Stimulated activated naive B cell treated with anti-CD40 and anti-IgM and Interleukin-4, amounts not matched to agents 10 μg/mL and 1 μg/mL and 100 μg/mL, for 72 hours (primary cell): ENCODE measurements around the gene ZNF514.
"Not testable (repeated sequence)": the region's sequence is repeated elsewhere in the genome, so short reads cannot be mapped to it uniquely, and the experiment has no call there.

Source experiments
- ATAC-seq, 2 donors: fragments of 150-1000 bp; cut with Tn5 transposase; replicated peaks; 2 replicates each; pipeline ENCODE4 v1.10.0; 2021; ENCODE audit warnings: moderate library complexity in 1 of 2
- DNase-seq: peaks from one replicate; pipeline ENCODE4 v3.0.0; 2021
- H3K27ac Mint-ChIP-seq: one replicate; pipeline ENCODE4 v1.8.0; 2022; ENCODE audit warnings: mild to moderate bottlenecking, mixed read lengths
- H3K27me3 Mint-ChIP-seq, 2 donors: one replicate each; pipeline ENCODE4 v1.8.0; 2022; ENCODE audit warnings: mixed read lengths in 2 of 2
- H3K36me3 Mint-ChIP-seq, 2 donors: one replicate each; pipeline ENCODE4 v1.8.0; 2022; ENCODE audit warnings: mixed read lengths in 2 of 2, mild to moderate bottlenecking in 1 of 2
- H3K4me1 Mint-ChIP-seq, 2 donors: one replicate each; pipeline ENCODE4 v1.8.0; 2022; ENCODE audit warnings: mixed read lengths in 2 of 2, mild to moderate bottlenecking in 1 of 2
- H3K4me3 Mint-ChIP-seq, 2 donors: one replicate each; pipeline ENCODE4 v1.8.0; 2022; ENCODE audit warnings: mild to moderate bottlenecking in 2 of 2, mixed read lengths in 2 of 2, moderate library complexity in 1 of 2
- H3K9me3 Mint-ChIP-seq, 2 donors: one replicate each; pipeline ENCODE4 v1.8.0; 2022; ENCODE audit warnings: mixed read lengths in 2 of 2, mild to moderate bottlenecking in 1 of 2

The ZNF514 gene

DNA sequence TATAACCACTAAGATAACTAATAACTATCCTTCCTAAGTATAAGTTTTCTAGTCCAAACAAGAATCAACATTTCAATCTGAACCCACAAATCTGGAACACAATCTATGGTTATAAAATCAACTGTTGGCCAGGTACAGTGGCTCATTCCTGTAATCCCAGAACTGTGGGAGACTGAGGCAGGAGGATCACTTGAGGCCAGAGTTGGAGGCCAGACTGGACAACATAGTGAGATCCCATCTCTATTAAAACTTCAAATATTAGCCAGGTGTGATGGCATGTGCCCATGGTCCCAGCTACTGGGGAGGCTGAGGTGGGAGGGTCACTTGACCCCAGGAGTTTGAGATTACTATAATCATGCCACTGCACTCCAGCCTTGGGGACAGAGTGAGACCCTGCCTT is 49.3 kb downstream of the ZNF514 start:
- ATAC-seq: no peak
- peaks cover 1 to 7% of the 10 kb centered on the region in 2 donors for H3K4me1 Mint-ChIP-seq

DNA sequence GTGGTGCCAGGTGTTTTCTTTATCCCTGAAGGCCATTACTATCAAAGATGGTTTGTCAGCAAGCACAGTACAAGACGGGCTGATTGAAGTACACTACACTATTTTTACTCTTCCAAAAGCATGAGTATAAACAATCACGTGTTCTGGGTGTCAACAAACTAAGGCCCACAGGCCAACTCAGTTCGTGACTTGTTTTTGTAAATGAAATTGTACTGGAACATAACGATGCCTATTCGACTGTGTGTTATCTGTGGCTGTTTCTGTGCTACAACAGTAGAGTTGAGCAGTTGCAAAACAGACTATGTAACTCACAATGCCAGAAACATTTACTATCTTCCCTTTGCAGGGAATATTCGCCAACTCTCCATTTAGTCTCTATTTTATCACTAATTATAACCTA is 50.4 kb downstream of the ZNF514 start:
- ATAC-seq (no peak), DNase-seq (no peak)
- no peaks in the 10 kb centered on the region for H3K9me3 Mint-ChIP-seq
- H3K36me3 Mint-ChIP-seq: peaks cover 42 to 48% of the 10 kb centered on the region in 2 donors
- no peak overlapping the region for H3K27ac Mint-ChIP-seq
- no peaks in the 10 kb centered on the region for H3K27me3 Mint-ChIP-seq
- H3K4me1 Mint-ChIP-seq: peaks cover 0 to 7% of the 10 kb centered on the region in 2 donors
- no peak overlapping the region for H3K4me3 Mint-ChIP-seq

More for the DNA sequence above, 49.3 kb downstream of the ZNF514 start:
- peaks cover 40 to 48% of the 10 kb centered on the region in 2 donors for H3K36me3 Mint-ChIP-seq
- no peaks in the 10 kb centered on the region for H3K27me3 Mint-ChIP-seq
- H3K4me3 Mint-ChIP-seq: no peak overlapping the region
- H3K27ac Mint-ChIP-seq: no peak overlapping the region
- H3K9me3 Mint-ChIP-seq: no peaks in the 10 kb centered on the region
- no peak for DNase-seq

DNA sequence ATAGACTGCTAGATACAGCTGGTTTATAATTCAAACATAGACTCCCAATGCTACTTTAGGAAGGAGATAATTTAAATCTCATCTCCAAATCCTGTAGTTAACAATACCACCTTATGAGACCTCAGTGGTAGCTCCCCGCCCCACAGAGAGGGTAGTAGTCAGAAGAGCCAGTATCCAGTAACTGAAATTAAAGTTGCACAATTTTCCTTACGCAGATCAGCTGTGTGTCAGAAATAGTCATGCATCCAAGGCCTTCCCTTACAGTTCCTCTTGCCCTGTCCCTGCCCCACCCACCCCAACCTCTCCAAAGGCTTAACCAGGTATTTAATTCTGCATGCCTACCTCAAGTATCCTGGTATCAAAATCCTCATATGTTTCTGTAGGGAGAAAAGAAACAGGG is 53.6 kb downstream of the ZNF514 start:
- Mint-ChIP-seq H3K4me1 (peaks cover 0 to 7% of the 10 kb centered on the region in 2 donors), H3K27me3 (no peaks in the 10 kb centered on the region), H3K9me3 (no peaks in the 10 kb centered on the region), H3K27ac (no peak overlapping the region), H3K36me3 (peaks cover 48 to 54% of the 10 kb centered on the region in 2 donors), H3K4me3 (no peak overlapping the region)
- no peak for ATAC-seq
- DNase-seq: no peak

DNA sequence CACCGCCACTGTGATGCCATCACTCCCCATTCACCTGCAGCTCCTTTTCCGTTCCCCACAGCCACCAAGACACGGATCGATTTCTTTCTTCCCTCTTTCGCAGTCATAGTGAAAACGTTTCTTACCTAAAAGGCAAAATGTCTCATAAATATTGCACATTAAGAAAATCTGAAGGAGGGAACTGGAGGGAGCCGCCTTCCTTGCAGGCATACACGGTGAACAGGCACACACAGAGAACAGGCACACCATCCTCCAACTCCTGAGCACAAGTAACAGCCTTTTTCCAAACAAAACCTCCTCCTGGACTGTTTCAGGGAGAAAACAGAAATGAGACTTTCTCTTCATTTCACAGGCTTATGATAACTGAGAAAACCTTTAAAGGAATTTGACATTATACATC is 55.0 kb downstream of the ZNF514 start:
- no peaks in the 10 kb centered on the region for H3K27me3 Mint-ChIP-seq
- H3K4me3 Mint-ChIP-seq: no peak overlapping the region
- peaks cover 4% of the 10 kb centered on the region in 2 donors for H3K4me1 Mint-ChIP-seq
- no peak for ATAC-seq
- peaks cover 49 to 56% of the 10 kb centered on the region in 2 donors for H3K36me3 Mint-ChIP-seq
- DNase-seq: no peak
- no peak overlapping the region for H3K27ac Mint-ChIP-seq
- no peaks in the 10 kb centered on the region for H3K9me3 Mint-ChIP-seq

DNA sequence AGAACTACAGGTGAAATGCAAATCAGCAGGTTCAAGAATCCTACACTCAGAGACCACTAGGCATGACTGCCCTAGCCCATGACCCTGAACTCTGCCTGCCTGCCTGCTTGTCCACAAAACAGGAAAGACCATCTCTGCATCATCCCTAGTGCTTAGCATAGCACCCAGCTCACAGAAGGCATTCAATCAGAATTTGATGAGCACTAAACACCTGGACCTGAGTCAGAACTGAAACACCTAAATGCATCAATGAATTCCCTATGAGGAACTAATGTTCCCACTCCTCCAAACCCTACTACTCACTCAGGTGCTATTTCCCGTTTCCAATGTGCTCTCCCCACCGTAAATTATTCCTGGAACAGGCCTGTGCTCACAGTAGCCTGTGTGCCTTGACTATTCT is 59.7 kb downstream of the ZNF514 start:
- H3K4me3 Mint-ChIP-seq: no peak overlapping the region
- H3K36me3 Mint-ChIP-seq: peaks cover 63 to 69% of the 10 kb centered on the region in 2 donors
- ATAC-seq (peak in 1 of 2 donors; percentile 23), DNase-seq (no peak)
- H3K27ac Mint-ChIP-seq: peak overlapping the region; percentile 43
- H3K27me3 Mint-ChIP-seq: no peaks in the 10 kb centered on the region
- peaks cover 15 to 18% of the 10 kb centered on the region in 2 donors for H3K4me1 Mint-ChIP-seq
- H3K9me3 Mint-ChIP-seq: peaks cover 0 to 3% of the 10 kb centered on the region in 2 donors

DNA sequence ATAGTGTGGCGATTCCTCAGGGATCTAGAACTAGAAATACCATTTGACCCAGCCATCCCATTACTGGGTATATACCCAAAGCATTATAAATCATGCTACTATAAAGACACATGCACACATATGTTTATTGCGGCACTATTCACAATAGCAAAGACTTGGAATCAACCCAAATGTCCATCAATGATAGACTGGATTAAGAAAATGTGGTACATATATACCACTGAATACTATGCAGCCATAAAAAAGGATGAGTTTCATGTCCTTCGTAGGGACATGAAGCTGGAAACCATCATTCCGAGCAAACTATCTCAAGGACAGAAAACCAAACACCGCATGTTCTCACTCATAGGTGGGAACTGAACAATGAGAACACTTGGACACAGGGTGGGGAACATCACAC is 61.4 kb downstream of the ZNF514 start:
- Mint-ChIP-seq H3K4me1 (peaks cover 15 to 18% of the 10 kb centered on the region in 2 donors), H3K36me3 (peaks cover 69 to 76% of the 10 kb centered on the region in 2 donors)
- DNase-seq, H3K4me3 Mint-ChIP-seq, H3K27me3 Mint-ChIP-seq, H3K27ac Mint-ChIP-seq, H3K9me3 Mint-ChIP-seq, ATAC-seq: not testable (repeated sequence)
